Peyer's patch (tissue), 4 donors: ENCODE data around the gene ARF6.

Experiments
- POLR2A ChIP-seq, 2 donors: fragments of 450-650 bp; IDR thresholded peaks; one replicate each; pipeline ENCODE4 v1.5.1; 2017; ENCODE audit warnings: antibody characterized with exemption in 2 of 2, mild to moderate bottlenecking in 2 of 2, moderate library complexity in 2 of 2
- TF ChIP-seq, protein P1 (sequence below), 6 experiments: fragments of 450-650 bp in 4 of 6; fragments of 200-600 bp in 2 of 6; sonication (generic) in 1 of 6; IDR thresholded peaks; one replicate each; pipeline ENCODE4 v1.5.1; 2017 to 2019; ENCODE audit warnings: antibody characterized with exemption in 6 of 6, mild to moderate bottlenecking in 3 of 6, moderate library complexity in 1 of 6

DNA sequence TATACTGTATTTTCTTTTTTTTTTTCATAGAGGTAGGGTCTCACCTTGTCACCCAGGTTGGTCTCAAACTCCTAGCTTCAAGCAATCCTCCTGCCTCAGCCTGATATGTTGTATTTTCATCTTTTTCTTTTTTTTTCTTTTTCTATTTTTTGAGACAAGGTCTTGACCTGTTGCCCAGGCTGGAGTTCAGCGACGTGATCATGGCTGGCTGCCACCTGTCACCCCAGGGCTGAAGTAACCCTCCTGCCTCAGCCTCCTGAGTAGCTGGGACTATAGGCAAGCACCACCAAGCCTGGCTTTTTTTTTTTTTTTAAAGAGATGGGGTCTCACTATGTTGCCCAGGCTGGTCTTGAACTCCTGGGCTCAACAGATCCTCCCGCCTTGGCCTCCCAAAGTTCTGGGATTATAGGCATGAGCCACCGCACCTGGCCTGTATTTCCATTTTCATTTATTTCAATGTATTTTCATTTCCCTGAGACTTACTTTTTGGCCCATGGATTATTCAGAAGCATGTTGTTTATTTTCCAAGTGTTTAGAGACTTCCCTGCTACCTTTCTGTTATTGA lies 16.2 kb upstream of the ARF6 start:
- TF ChIP-seq, protein P1, sequence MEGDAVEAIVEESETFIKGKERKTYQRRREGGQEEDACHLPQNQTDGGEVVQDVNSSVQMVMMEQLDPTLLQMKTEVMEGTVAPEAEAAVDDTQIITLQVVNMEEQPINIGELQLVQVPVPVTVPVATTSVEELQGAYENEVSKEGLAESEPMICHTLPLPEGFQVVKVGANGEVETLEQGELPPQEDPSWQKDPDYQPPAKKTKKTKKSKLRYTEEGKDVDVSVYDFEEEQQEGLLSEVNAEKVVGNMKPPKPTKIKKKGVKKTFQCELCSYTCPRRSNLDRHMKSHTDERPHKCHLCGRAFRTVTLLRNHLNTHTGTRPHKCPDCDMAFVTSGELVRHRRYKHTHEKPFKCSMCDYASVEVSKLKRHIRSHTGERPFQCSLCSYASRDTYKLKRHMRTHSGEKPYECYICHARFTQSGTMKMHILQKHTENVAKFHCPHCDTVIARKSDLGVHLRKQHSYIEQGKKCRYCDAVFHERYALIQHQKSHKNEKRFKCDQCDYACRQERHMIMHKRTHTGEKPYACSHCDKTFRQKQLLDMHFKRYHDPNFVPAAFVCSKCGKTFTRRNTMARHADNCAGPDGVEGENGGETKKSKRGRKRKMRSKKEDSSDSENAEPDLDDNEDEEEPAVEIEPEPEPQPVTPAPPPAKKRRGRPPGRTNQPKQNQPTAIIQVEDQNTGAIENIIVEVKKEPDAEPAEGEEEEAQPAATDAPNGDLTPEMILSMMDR (IDR thresholded peaks at IDR 0.05): no peak
- no peak for TF ChIP-seq POLR2A (IDR thresholded peaks at IDR 0.05)
